Peyer's patch (tissue), 4 donors: Measurements from ENCODE around the gene HSPB7.

Experiments used
- POLR2A ChIP-seq, 2 donors: fragments of 450-650 bp; IDR thresholded peaks; one replicate each; pipeline ENCODE4 v1.5.1; 2017; ENCODE audit warnings: antibody characterized with exemption in 2 of 2, mild to moderate bottlenecking in 2 of 2, moderate library complexity in 2 of 2
- TF ChIP-seq, protein P1 (sequence below), 6 experiments: fragments of 450-650 bp in 4 of 6; fragments of 200-600 bp in 2 of 6; sonication (generic) in 1 of 6; IDR thresholded peaks; one replicate each; pipeline ENCODE4 v1.5.1; 2017 to 2019; ENCODE audit warnings: antibody characterized with exemption in 6 of 6, mild to moderate bottlenecking in 3 of 6, moderate library complexity in 1 of 6

DNA sequence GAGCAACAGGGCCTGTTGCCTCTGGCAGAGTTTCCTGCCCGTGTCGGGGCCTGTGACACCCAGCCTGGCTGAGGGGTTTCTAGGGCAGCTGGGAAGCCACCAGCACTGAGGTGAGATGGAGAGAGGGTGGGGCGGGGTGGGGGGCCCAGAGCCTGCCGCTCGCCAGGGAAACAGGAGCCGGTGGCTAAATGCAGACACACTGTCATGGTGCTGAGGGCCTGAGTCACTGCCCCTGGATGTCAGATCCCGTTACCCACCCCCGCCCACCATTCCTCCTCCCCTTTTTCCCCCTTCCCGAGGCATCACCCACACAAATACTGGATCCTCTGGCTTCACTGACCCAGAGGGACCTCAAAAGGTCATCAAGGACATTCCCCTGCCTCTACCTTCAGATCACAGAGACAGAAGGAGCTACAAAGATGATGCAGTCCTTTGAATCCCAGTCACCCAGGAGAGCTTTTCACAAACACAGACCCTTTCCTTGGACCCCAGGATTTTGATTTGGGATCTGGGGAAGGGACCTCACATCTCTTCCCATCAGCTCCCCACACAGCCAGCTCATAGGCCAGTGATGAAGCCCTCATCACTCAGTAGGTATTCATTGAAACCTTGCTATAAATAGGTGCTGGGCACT, 1.9 kb upstream of the HSPB7 start:
- TF ChIP-seq, protein P1, sequence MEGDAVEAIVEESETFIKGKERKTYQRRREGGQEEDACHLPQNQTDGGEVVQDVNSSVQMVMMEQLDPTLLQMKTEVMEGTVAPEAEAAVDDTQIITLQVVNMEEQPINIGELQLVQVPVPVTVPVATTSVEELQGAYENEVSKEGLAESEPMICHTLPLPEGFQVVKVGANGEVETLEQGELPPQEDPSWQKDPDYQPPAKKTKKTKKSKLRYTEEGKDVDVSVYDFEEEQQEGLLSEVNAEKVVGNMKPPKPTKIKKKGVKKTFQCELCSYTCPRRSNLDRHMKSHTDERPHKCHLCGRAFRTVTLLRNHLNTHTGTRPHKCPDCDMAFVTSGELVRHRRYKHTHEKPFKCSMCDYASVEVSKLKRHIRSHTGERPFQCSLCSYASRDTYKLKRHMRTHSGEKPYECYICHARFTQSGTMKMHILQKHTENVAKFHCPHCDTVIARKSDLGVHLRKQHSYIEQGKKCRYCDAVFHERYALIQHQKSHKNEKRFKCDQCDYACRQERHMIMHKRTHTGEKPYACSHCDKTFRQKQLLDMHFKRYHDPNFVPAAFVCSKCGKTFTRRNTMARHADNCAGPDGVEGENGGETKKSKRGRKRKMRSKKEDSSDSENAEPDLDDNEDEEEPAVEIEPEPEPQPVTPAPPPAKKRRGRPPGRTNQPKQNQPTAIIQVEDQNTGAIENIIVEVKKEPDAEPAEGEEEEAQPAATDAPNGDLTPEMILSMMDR (IDR thresholded peaks at IDR 0.05), result no peak
- TF ChIP-seq POLR2A (IDR thresholded peaks at IDR 0.05), result no peak
